C4-2B (cell line): ENCODE results near the gene AOC2.

Source experiments
- CTCF ChIP-seq: fragments of 450-650 bp; conservative IDR thresholded peaks from 2 replicates; pipeline ENCODE4 v1.5.1; 2017; ENCODE audit warnings: mild to moderate bottlenecking
- ZFX ChIP-seq: fragments of 450-650 bp; IDR thresholded peaks from 2 replicates; pipeline ENCODE4 v1.6.1; 2017

GRCh38 chr17:42818379-42818778, 26.0 kb upstream of the AOC2 start:
- TF ChIP-seq CTCF (no peak), ZFX (no peak)
